Keratinocyte (primary cell): ENCODE measurements around the gene TACC2.

Experiments used
- CTCF ChIP-seq, 3 experiments: IDR thresholded peaks in 1 of 3; conservative IDR thresholded peaks in 1 of 3; optimal IDR thresholded peaks in 1 of 3; 2 replicates in 2 of 3; 3 replicates in 1 of 3; pipeline versions ENCODE3 to v1.5.1; 2011; ENCODE audit warnings: low read length in 3 of 3, mild to moderate bottlenecking in 3 of 3, moderate library complexity in 2 of 3, control low read depth in 1 of 3, inconsistent platforms in 1 of 3; ENCODE audit not compliant: insufficient read depth in 2 of 3; ENCODE audit errors: extremely low read depth in 1 of 3
- EZH2 ChIP-seq: IDR thresholded peaks from one replicate; pipeline ENCODE4 v1.6.1; 2012; ENCODE audit warnings: inconsistent platforms, mild to moderate bottlenecking, low read length, moderate library complexity

DNA sequence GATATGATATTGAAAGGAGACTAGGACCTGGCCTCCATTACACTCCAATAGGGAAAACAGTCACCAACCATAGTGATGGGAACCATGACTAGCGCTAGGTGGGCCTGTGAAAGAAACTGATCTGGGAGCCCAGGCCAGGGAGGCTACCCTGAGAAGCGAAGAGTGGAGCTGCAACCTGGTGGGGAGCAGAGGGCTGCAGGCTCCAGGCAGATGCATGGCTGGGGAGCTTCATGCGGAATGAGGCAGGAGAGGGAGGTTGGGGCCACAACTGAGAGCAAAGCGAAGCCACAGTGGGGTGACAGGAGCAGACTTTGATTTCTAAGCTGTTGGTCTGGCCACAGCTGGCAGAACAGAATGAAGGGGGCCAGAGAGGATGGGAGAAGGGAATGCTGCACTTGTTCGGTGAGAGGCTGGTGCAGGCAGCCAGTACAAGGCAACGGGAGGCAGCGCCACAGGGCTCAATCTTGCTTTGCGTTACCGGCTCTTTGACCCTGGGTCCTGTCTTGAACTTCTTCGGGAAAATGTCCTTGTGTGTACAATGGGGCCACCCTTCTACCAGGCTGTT is 88.4 kb downstream of the TACC2 start:
- TF ChIP-seq EZH2 = no peak
- TF ChIP-seq CTCF (optimal IDR thresholded peaks at IDR 0.05 in 1 of 3, IDR thresholded peaks at IDR 0.05 in 1 of 3, conservative IDR thresholded peaks at IDR 0.05 in 1 of 3; ENCODE audit: extremely low read depth in 1 of 3, insufficient read depth in 2 of 3, low read length in 3 of 3) = no peak
